ENCODE results near the gene MAOA. TPM values are rescaled to one million over a fixed set of nuclear protein-coding genes. Genes with fewer than 3 reads are reported as not detected.

Gene MAOA
- total and polyA plus RNA-seq, 2 of the 13 experiments (the other 11 are each of a cell fraction or from before 2014, with no cell fraction given) = 13.4 to 14.7 TPM

DNA sequence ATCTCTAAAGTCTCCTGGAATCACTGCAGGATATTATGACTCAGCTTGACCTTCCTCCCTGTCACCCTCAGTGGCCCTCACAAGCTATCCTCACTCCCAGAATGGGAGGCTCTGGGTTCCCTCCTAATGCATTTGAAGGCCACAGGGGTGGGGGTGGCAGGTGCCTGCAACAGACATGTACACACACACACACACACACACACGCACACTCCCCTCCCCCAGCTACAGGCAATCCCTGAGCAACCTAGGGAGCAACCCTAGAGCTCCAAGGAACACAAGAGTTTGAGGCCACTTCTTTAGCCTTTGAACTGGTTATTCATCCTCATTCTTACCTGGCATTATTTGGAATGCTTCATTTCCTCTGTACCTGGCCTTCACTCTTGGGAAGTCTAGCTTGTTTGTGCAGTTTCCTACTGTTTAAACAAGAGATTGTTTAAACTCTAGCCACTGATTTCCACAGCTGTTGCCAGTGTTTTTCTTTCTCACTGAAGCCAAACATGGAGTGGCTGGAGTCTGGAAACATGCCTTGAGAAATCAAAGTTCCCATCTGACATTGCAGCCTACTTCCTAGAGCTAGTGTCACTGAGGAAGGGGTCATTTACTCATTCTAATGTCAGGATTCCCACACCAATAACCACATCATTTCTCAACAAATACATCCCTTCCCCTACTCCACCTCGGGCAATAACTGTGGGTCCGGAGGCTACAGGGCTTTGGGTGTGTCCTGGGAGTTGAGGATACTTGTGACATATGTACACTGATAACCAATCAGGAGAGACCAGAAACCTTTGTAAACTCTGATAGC, 37.7 kb downstream of the MAOA start (continued):
- TF ChIP-seq, protein P1, sequence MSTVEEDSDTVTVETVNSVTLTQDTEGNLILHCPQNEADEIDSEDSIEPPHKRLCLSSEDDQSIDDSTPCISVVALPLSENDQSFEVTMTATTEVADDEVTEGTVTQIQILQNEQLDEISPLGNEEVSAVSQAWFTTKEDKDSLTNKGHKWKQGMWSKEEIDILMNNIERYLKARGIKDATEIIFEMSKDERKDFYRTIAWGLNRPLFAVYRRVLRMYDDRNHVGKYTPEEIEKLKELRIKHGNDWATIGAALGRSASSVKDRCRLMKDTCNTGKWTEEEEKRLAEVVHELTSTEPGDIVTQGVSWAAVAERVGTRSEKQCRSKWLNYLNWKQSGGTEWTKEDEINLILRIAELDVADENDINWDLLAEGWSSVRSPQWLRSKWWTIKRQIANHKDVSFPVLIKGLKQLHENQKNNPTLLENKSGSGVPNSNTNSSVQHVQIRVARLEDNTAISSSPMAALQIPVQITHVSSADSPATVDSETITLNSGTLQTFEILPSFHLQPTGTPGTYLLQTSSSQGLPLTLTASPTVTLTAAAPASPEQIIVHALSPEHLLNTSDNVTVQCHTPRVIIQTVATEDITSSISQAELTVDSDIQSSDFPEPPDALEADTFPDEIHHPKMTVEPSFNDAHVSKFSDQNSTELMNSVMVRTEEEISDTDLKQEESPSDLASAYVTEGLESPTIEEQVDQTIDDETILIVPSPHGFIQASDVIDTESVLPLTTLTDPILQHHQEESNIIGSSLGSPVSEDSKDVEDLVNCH (CRISPR knock-in tag; IDR thresholded peaks at IDR 0.05) = no peak
- TF ChIP-seq ZNF512 (CRISPR knock-in tag; IDR thresholded peaks at IDR 0.05) (no peak), ELF3 (CRISPR knock-in tag; IDR thresholded peaks at IDR 0.05) (peak; percentile 69), ZFY (CRISPR knock-in tag; IDR thresholded peaks at IDR 0.05) (no peak), GLMP (CRISPR knock-in tag; IDR thresholded peaks at IDR 0.05; ENCODE audit: borderline replicate concordance) (no peak), ZSCAN5A (CRISPR knock-in tag; IDR thresholded peaks at IDR 0.05; ENCODE audit: borderline replicate concordance) (no peak), SRSF1 (optimal IDR thresholded peaks at IDR 0.05; ENCODE audit: low read depth, low read length) (no peak), ZNF30 (CRISPR knock-in tag; IDR thresholded peaks at IDR 0.05) (no peak), KDM5A (IDR thresholded peaks at IDR 0.05; ENCODE audit: borderline replicate concordance, low read length) (no peak), ZNF572 (CRISPR knock-in tag; IDR thresholded peaks at IDR 0.05) (no peak), SPEN (CRISPR knock-in tag; IDR thresholded peaks at IDR 0.05; ENCODE audit: low read depth) (0 out of 2 replicates have a peak, but pooled peaks have one; percentile 55), ZNF720 (CRISPR knock-in tag; IDR thresholded peaks at IDR 0.05) (no peak), EEA1 (CRISPR knock-in tag; IDR thresholded peaks at IDR 0.05; ENCODE audit: borderline replicate concordance) (no peak), NCOA2 (CRISPR knock-in tag; IDR thresholded peaks at IDR 0.05) (peak; percentile 88), PATZ1 (CRISPR knock-in tag; IDR thresholded peaks at IDR 0.05) (peak; percentile 62), SIN3B (IDR thresholded peaks at IDR 0.05; ENCODE audit: low read length) (no peak)
